M059J (cell line): ENCODE data around the gene LGALS3BP. TPM values are rescaled to one million over a fixed set of nuclear protein-coding genes. Genes with fewer than 3 reads are reported as not detected.

Experiments
- DNase-seq: peaks from one replicate; pipeline ENCODE4 v3.0.0-alpha.2; 2012; ENCODE audit warnings: low read depth
- total RNA-seq: library from RNA; depleted of rRNA; stranded (reverse); fragments of >200 nt; shearing (Covaris generic); gene quantifications from 2 replicates; pipeline ENCODE4 v1.2.3, GENCODE V29; 2014

The LGALS3BP gene
- total RNA-seq, 1 experiment from 2014 or later = 1,162 TPM

DNA sequence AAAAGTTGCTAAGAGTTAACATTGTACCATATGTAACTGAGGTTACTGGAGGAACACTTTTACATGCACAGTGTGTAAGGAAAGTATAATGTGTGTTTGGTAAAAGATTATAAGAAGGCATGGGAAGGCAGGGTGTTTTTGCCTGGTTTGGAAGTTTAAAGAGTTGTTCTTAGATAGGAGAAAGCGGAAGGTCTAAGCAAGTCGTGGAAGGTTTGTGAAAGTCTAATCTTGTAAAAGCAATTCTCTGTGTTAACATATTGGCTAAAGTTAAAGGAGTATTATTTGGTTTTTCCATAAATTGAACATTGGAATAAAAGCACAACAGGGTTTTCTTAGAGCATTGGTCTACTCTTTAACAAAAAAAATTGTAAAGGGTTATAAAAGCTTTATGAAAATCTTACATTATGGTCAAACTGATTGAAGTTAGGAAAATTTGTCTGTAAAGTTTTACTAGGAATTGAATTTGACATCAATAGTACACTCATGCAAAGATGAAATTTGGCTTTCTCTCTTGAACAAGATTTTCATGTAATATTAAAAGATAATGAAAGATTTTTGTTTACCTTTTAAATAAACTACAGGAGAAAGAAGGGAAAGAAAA lies 34.5 kb upstream of the LGALS3BP start:
- no peak for DNase-seq

- no peak for DNase-seq
These were observed 32.9 kb upstream of the LGALS3BP start for GRCh38 chr17:79012563-79013134.

GRCh38 chr17:79011451-79012147 lies 31.9 kb upstream of the LGALS3BP start:
- peak; percentile 74 for DNase-seq

- no peak for DNase-seq
These were observed 30.6 kb upstream of the LGALS3BP start for GRCh38 chr17:79010304-79010646.

DNA sequence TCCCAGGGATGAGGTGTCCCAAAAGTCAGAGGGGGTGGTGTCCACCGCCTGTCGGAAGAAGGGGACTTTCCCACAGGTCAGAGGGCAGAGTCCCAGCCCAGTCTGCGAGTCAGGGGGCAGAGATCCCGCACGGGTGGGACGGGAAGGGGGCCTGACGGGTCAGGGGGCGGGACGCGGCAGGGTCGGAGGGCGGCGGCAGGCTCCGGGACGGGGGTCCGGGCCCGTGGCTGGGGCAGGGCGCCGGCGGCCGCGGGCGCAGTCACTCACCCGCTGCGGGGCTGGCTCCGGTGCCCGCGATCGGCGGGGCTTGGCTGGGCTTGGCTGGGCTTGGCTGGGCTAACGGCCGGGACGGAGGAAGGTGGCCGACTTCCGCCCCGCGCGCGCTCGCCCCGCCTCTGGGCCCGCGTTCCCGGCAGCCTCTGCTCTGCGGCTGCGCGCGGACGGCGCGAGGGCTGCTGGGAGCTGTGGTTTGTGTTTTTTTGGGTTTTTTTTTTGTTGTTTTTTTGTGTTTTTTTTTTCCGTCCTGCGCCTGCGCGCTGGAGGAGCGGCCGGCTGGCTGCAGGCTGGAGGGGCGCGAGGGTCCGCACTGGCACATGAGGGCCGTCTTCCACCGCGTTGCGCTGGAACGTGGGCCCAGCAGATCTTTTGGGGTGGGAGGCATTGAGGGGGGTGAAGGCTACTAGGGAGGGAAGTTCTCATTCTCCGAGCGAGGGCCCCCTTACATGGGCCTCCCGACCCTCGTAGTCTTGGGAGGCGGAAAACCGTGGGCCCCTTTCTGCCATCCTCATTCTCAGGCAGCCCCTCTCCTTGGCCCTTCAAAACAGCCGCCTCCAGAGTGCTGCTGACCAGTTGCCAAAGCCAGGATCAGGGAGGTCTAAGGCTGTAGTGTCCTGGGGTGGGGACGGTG lies 29.9 kb upstream of the LGALS3BP start, which contains the start of gene CANT1:
Gene CANT1 (minus strand): TSS at position 368 of the 907 bp plus-strand sequence. CDS start 12,142 bp downstream, outside the sequence.
- DNase-seq = peak; percentile 80

DNA sequence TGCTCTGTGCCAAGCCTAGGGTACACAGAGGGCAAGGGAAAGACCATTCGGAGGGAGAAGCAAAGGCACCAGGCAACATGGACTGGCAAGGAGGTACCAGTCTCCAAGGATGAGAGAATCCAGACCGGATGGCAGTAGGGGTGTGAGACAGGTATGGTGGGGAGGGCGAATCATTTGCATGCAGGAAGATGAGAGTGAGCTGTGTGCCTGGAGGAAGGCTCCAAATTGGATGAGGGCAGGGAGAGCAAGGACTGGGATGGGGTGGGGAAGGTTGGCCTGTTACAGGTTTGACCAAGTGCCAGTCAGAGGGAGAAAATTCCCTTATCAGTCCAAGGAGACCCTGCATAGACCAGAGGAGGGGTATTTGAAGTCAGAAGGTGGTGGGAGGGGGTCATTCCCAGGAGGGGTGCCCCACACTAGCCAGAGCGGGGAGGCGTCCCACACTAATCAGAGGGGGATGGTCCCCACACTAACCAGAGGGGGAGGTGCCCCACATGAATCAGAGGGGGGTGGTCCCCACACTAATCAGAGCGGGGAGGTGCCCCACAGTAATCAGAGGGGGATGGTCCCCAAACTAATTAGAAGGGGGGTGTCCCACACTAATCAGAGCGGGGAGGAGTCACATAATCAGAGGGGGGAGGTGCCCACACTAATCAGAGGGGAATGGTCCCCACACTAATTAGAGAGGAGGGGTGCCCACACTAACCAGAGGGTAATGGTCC lies 29.1 kb upstream of the LGALS3BP start:
- no peak for DNase-seq

DNA sequence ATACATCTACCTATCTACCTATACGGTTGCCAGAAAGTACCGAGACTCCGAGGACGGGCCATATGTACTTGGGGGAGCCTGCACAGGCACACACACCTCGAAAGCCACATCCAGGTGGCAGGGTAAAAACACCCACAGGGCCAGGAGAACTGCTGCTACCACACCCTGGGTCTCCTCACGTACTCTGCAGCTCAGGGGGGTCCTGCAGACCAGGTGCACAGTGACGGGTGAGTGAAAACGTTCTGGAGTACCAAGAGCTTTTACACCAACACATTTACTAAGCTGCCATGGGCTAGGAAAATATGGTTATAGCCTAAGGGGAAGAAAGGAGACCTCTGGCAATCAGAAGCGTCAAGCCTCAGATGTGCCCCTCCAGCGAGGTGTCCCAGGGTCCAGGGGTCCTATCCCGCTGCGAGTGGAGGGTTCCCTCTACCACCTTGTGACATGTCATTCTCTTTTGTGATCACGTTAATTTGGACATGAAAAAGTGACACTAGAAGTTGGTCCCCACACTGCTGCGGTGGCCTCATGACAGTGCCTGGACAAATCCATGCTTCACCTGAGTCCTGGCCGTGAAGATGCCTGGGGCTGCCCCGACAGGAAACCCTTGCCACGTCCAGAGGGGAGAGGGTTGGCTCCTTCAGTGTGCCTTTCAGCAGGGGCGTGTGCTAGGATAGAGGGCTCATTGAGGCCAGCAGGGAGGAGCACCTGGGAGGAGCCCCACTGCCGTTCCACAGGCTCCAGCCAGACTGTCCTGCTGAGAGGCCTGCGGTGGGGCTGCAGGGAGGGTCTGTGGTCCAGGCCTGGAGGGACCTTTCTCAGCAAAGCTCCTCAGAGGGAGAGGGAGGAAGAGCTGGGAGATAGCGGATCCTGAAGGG lies 28.0 kb upstream of the LGALS3BP start:
- no peak for DNase-seq

DNA sequence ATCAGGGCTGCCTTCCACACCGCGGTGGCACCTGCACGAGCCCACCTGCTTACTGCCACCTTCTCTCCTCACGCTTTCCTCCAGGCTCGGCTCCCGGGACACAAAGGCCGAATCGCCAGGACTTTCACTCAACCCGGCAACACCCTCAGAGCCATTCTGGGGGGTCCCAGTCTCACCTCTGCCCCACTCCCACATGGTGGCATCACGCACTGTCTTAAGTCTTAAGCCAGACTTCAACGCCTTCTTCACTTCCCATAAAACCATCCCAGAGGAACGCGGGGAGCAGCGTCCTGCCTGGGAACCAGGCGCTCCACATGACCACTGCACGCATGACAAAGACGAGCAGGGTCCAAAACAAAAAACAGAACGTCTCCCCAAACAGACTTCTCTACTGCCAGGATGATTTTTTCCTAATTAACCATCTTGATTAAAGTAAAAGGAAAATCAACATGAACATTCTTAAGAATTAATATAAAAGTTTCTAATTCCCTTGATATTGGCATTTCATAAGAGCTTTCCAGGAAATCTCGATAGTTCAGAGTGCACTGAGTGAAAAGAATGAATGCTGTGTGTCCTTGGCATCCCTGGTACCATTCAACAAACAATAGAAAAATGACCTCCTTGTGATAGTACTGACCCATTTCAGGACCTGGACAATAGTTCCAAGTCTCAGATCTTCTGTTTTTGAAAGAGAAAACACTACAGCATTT lies 27.2 kb upstream of the LGALS3BP start:
- DNase-seq = no peak

DNA sequence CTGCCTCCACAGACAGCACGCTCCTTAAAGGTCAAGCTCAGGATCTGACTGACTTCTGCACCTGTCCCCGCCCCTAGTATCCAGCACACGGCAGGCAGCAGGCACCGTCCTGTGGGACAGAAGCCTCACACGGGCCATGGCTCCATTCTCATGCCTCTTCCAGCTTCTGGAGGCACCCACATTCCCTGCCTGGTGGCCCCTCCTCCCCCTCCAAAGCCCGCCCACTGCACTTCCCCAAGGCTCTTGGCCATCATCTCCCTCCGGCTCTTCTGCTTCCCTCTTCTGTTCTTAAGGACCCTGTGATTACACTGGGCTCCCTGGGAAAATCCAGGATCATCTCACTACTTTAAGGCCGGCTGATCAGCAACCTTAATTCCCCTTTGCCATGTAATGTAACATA lies 26.3 kb upstream of the LGALS3BP start:
- DNase-seq = no peak

- no peak for DNase-seq
These were observed 25.5 kb upstream of the LGALS3BP start for GRCh38 chr17:79005063-79005861.

DNA sequence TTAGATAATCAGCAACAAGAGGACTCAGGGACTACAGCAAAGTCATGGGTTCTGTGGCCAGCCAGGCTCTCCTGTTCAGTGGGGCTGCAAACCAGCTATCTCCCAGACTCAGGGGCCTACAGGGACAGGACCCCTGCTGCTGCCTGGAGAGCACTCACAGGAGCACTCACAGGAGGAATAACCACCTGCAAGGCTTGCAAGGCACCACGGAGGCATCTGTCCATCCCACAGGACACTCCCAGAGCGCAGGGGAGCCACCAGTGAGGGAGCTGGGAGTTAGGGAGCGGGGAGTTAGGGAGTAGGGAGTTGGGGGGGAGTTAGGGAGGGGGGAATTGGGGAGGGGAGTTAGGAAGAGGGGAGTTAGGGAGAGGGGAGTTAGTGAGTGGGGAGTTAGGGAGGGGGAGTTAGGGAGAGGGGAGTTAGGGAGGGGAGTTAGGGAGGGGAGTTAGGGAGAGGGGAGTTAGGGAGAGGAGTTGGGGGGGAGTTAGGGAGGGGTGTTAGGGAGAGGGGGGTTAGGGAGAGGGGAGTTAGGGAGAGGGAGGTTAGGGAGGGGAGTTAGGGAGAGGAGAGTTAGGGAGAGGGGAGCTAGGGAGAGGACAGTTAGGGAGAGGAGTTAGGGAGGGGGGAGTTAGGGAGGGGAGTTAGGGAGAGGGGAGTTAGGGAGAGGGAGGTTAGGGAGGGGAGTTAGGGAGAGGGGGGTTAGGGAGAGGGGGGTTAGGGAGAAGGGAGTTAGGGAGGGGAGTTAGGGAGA lies 24.1 kb upstream of the LGALS3BP start:
- DNase-seq = no peak

GRCh38 chr17:79002796-79003593 lies 23.3 kb upstream of the LGALS3BP start:
- DNase-seq = no peak

- DNase-seq = no peak
These were observed 22.6 kb upstream of the LGALS3BP start for GRCh38 chr17:79002291-79002690.

GRCh38 chr17:79001190-79002020 lies 21.7 kb upstream of the LGALS3BP start:
- no peak for DNase-seq

DNA sequence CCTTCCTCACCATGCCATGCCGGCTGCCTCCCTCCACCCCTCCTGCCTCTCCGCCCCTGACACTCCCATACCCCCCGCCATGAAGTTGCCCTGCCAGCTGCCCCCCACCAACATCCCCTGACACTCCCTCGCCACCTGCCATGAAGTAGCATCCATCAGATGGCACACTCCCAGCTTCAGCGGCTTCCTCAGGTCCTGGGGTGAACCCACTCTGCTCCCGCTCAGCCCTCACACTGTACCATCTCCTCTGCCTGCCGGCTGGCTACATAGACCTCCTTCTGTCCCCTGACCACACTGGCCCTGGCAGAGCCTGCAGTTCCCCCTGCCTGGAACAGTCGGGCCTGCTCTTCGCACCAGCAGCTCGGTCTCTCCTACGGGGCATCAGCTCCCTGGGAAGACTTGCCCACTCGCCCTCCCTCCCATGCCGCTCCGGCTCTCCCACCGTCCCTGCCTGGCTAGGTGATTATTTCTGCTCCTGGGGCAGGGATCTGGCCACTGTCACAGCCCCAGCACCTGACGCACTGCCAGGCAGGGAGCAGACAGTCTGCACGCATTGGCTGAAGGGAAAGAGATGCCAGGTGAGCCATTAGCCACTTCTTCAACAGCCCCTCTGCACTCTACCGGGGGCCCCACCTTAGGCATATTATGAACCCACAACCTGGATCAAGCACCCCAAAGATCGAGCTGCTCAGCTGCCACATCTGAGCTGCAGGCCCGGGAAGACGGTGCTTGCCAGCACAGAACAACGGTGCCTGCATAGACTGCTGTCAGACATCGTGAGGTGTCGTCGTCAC lies 20.9 kb upstream of the LGALS3BP start:
- DNase-seq = no peak

DNA sequence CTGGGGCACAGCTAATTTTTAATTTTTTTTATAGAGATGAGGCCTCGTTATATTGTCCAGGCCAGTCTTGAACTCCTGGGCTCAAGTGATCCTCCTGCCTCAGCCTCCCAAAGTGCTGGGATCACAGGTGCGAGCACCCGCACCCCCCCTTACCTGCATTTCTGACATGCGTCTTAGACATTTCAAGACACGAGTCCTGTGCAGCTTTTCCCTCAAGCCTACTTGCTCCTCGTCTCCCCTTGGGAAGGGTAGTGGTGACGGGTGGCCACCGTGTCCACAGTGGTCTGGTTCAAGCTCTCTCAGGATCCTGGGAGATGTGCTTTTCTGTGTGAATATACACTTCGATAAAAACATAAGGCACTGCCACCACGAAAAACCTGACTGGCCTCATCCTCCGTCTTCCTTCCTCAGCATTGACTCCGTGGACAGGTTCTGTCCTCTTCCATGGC lies 20.2 kb upstream of the LGALS3BP start:
- no peak for DNase-seq
